GM21381 (cell line): Measurements from ENCODE around the gene USP10.

Experiments used
- ATAC-seq: cut with Tn5 transposase; IDR thresholded peaks from one replicate; pipeline ENCODE4 v1.9.1; 2021; ENCODE audit warnings: mild to moderate bottlenecking, moderate library complexity; ENCODE audit not compliant: unreplicated experiment

The USP10 gene

GRCh38 chr16:84791088-84791487, 91.3 kb downstream of the USP10 start:
- ATAC-seq = no peak

GRCh38 chr16:84791501-84791900, 91.7 kb downstream of the USP10 start:
- no peak for ATAC-seq

GRCh38 chr16:84794186-84794585, 94.4 kb downstream of the USP10 start:
- ATAC-seq = no peak

- ATAC-seq = no peak
Observed at GRCh38 chr16:84794626-84795025, 94.8 kb downstream of the USP10 start.

GRCh38 chr16:84795329-84796053, 95.7 kb downstream of the USP10 start:
- no peak for ATAC-seq

GRCh38 chr16:84800158-84800978, 100.6 kb downstream of the USP10 start:
- no peak for ATAC-seq

- ATAC-seq = no peak
Observed at GRCh38 chr16:84803146-84803545, 103.3 kb downstream of the USP10 start.

GRCh38 chr16:84804326-84804725, 104.5 kb downstream of the USP10 start:
- no peak for ATAC-seq

- no peak for ATAC-seq
Observed at GRCh38 chr16:84806256-84806889, 106.6 kb downstream of the USP10 start.

GRCh38 chr16:84806890-84807258, 107.1 kb downstream of the USP10 start:
- no peak for ATAC-seq

- ATAC-seq = no peak
Observed at GRCh38 chr16:84807776-84808175, 108.0 kb downstream of the USP10 start.

- ATAC-seq = no peak
Observed at GRCh38 chr16:84808826-84809225, 109.0 kb downstream of the USP10 start.

GRCh38 chr16:84810518-84811273, 110.9 kb downstream of the USP10 start:
- no peak for ATAC-seq

- no peak for ATAC-seq
Observed at GRCh38 chr16:84811529-84811928, 111.7 kb downstream of the USP10 start.

GRCh38 chr16:84813141-84813934, 113.5 kb downstream of the USP10 start:
- ATAC-seq = no peak

GRCh38 chr16:84815462-84815861, 115.7 kb downstream of the USP10 start:
- ATAC-seq = no peak

GRCh38 chr16:84816023-84816422, 116.2 kb downstream of the USP10 start:
- no peak for ATAC-seq

GRCh38 chr16:84816485-84816884, 116.7 kb downstream of the USP10 start:
- ATAC-seq = no peak

- no peak for ATAC-seq
Observed at GRCh38 chr16:84817206-84817605, 117.4 kb downstream of the USP10 start.

GRCh38 chr16:84817613-84818012, 117.8 kb downstream of the USP10 start:
- ATAC-seq = no peak
